GM23338 (cell line): ENCODE measurements around the gene GRAMD1B.

Experiments used
- EZH2 ChIP-seq: fragments of 200-600 bp; sonication (generic); IDR thresholded peaks from one replicate; pipeline ENCODE4 v1.8.0; 2017; ENCODE audit warnings: antibody characterized with exemption, mild to moderate bottlenecking, low read depth; ENCODE audit not compliant: unreplicated experiment
- JUNB ChIP-seq: IDR thresholded peaks from one replicate; pipeline ENCODE4 v1.6.1; 2016; ENCODE audit warnings: antibody characterized with exemption; ENCODE audit not compliant: unreplicated experiment
- POLR2AphosphoS5 ChIP-seq: IDR thresholded peaks from 2 replicates; pipeline ENCODE4 v1.6.1; 2016; ENCODE audit warnings: antibody characterized with exemption, low read depth
- ZNF114 ChIP-seq: fragments of 250-450 bp; sonication (Bioruptor Pico); IDR thresholded peaks from 2 replicates; pipeline ENCODE4 v1.5.0; 2020; ENCODE audit warnings: mild to moderate bottlenecking, moderate library complexity
- TF ChIP-seq, protein P1 (sequence below), 2 experiments: fragments of 200-600 bp in 1 of 2; sonication (generic) in 1 of 2; conservative IDR thresholded peaks; 2 replicates each; pipeline versions ENCODE4 v1.5.1 to v1.6.1; 2016 to 2017; ENCODE audit warnings: antibody characterized with exemption in 2 of 2, low read depth in 2 of 2, mild to moderate bottlenecking in 2 of 2, moderate library complexity in 1 of 2
- TF ChIP-seq, protein P2 (sequence below): IDR thresholded peaks from one replicate; pipeline ENCODE4 v1.6.1; 2018; ENCODE audit warnings: antibody characterized with exemption; ENCODE audit not compliant: unreplicated experiment
- TF ChIP-seq, protein P3 (sequence below): IDR thresholded peaks from 2 replicates; pipeline ENCODE4 v1.6.1; 2016; ENCODE audit warnings: antibody characterized with exemption

DNA sequence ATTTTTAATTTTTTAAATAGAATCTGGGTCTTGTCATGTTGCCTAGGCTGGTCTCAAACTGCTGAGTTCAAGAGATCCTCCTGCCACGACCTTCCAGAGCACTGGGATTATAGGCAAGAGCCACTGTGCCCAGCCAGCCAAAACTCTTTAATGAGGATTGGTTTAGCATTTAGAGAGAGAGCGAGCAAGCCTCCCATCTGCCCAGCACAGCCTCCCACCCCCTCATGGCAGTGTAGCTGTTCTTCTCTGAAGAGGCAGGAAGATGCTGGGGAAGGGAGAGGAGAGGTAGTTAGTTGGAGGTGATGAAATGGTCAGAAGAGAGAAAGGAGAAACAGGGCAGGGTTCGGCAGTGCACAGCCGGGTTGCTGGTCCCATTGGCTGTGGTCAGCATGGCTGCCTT is 118.7 kb downstream of the GRAMD1B start:
- TF ChIP-seq EZH2 = no peak
- TF ChIP-seq, protein P1, sequence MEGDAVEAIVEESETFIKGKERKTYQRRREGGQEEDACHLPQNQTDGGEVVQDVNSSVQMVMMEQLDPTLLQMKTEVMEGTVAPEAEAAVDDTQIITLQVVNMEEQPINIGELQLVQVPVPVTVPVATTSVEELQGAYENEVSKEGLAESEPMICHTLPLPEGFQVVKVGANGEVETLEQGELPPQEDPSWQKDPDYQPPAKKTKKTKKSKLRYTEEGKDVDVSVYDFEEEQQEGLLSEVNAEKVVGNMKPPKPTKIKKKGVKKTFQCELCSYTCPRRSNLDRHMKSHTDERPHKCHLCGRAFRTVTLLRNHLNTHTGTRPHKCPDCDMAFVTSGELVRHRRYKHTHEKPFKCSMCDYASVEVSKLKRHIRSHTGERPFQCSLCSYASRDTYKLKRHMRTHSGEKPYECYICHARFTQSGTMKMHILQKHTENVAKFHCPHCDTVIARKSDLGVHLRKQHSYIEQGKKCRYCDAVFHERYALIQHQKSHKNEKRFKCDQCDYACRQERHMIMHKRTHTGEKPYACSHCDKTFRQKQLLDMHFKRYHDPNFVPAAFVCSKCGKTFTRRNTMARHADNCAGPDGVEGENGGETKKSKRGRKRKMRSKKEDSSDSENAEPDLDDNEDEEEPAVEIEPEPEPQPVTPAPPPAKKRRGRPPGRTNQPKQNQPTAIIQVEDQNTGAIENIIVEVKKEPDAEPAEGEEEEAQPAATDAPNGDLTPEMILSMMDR (conservative IDR thresholded peaks at IDR 0.05; ENCODE audit: low read depth in 2 of 2) = no peak
- no peak for TF ChIP-seq POLR2AphosphoS5
- TF ChIP-seq, protein P2, sequence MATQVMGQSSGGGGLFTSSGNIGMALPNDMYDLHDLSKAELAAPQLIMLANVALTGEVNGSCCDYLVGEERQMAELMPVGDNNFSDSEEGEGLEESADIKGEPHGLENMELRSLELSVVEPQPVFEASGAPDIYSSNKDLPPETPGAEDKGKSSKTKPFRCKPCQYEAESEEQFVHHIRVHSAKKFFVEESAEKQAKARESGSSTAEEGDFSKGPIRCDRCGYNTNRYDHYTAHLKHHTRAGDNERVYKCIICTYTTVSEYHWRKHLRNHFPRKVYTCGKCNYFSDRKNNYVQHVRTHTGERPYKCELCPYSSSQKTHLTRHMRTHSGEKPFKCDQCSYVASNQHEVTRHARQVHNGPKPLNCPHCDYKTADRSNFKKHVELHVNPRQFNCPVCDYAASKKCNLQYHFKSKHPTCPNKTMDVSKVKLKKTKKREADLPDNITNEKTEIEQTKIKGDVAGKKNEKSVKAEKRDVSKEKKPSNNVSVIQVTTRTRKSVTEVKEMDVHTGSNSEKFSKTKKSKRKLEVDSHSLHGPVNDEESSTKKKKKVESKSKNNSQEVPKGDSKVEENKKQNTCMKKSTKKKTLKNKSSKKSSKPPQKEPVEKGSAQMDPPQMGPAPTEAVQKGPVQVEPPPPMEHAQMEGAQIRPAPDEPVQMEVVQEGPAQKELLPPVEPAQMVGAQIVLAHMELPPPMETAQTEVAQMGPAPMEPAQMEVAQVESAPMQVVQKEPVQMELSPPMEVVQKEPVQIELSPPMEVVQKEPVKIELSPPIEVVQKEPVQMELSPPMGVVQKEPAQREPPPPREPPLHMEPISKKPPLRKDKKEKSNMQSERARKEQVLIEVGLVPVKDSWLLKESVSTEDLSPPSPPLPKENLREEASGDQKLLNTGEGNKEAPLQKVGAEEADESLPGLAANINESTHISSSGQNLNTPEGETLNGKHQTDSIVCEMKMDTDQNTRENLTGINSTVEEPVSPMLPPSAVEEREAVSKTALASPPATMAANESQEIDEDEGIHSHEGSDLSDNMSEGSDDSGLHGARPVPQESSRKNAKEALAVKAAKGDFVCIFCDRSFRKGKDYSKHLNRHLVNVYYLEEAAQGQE = no peak
- TF ChIP-seq ZNF114 (CRISPR knock-in tag) = no peak
- TF ChIP-seq JUNB = no peak
- TF ChIP-seq, protein P3, sequence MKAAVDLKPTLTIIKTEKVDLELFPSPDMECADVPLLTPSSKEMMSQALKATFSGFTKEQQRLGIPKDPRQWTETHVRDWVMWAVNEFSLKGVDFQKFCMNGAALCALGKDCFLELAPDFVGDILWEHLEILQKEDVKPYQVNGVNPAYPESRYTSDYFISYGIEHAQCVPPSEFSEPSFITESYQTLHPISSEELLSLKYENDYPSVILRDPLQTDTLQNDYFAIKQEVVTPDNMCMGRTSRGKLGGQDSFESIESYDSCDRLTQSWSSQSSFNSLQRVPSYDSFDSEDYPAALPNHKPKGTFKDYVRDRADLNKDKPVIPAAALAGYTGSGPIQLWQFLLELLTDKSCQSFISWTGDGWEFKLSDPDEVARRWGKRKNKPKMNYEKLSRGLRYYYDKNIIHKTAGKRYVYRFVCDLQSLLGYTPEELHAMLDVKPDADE = no peak
